Coronary artery (tissue), 2 donors: ENCODE results near the gene GABPB2.

ENCODE experiments used
- DNase-seq: peaks from one replicate; pipeline ENCODE4 v3.0.0-alpha.2; 2017; ENCODE audit warnings: low spot score
- H3K27ac ChIP-seq, 2 donors: fragments of 200-600 bp; sonication (generic); one replicate each; pipeline ENCODE4 v1.5.1; 2016 to 2019
- H3K4me3 ChIP-seq: fragments of 200-600 bp; sonication (generic); 2 replicates; pipeline ENCODE4 v1.5.1; 2016; ENCODE audit warnings: mild to moderate bottlenecking, moderate library complexity
- CTCF ChIP-seq: fragments of 200-600 bp; sonication (generic); IDR thresholded peaks from one replicate; pipeline ENCODE4 v1.5.1; 2019; ENCODE audit warnings: antibody characterized with exemption

The GABPB2 gene

GRCh38 chr1:151146412-151147131 is 76.0 kb downstream of the GABPB2 start, which contains the start of gene SEMA6C:
Gene SEMA6C (minus strand): TSS chr1:151146631. CDS start chr1:151142621, 4,010 bp downstream.
- DNase-seq = peak; percentile 96
- Histone ChIP-seq H3K27ac (peak within 1 kb of the TSS; percentile 72 to 80), H3K4me3 (peak within 1 kb of the TSS; percentile 77)
- no peak for TF ChIP-seq CTCF

- Histone ChIP-seq H3K4me3 (peak overlapping the region; percentile 77), H3K27ac (peak overlapping the region; percentile 72 to 80)
- no peak for DNase-seq
- no peak for TF ChIP-seq CTCF
Measured at GRCh38 chr1:151147132-151147503, 76.6 kb downstream of the GABPB2 start.

- Histone ChIP-seq H3K27ac (peak overlapping the region; percentile 72 to 80), H3K4me3 (no peak overlapping the region)
- no peak for DNase-seq
- TF ChIP-seq CTCF = no peak
Measured at GRCh38 chr1:151147665-151148064, 77.1 kb downstream of the GABPB2 start.

- TF ChIP-seq CTCF = no peak
- Histone ChIP-seq H3K27ac (peak within 1 kb of the TSS in 1 of 2 donors; percentile 35), H3K4me3 (peak within 1 kb of the TSS; percentile 39)
- peak; percentile 68 for DNase-seq
Measured at GRCh38 chr1:151156515-151156819, 85.9 kb downstream of the GABPB2 start, which contains the start of gene TNFAIP8L2. Gene TNFAIP8L2 (plus strand): TSS chr1:151156649. CDS start chr1:151158698, 2,049 bp downstream.

- Histone ChIP-seq H3K27ac (peak overlapping the region in 1 of 2 donors; percentile 35), H3K4me3 (peak overlapping the region; percentile 39)
- no peak for TF ChIP-seq CTCF
- DNase-seq = no peak
Measured at GRCh38 chr1:151157067-151157531, 86.5 kb downstream of the GABPB2 start.

- no peak for DNase-seq
- peak overlapping the region in 1 of 2 donors; percentile 39 for H3K27ac ChIP-seq
- H3K4me3 ChIP-seq = no peak overlapping the region
- TF ChIP-seq CTCF = no peak
Measured at GRCh38 chr1:151158326-151158725, 87.8 kb downstream of the GABPB2 start.

- Histone ChIP-seq H3K4me3 (no peak overlapping the region), H3K27ac (peak overlapping the region in 1 of 2 donors; percentile 39)
- no peak for TF ChIP-seq CTCF
- peak; percentile 68 for DNase-seq
Measured at GRCh38 chr1:151158751-151159251, 88.2 kb downstream of the GABPB2 start.
